Measurements from ENCODE around the gene PHLDA3.

DNA sequence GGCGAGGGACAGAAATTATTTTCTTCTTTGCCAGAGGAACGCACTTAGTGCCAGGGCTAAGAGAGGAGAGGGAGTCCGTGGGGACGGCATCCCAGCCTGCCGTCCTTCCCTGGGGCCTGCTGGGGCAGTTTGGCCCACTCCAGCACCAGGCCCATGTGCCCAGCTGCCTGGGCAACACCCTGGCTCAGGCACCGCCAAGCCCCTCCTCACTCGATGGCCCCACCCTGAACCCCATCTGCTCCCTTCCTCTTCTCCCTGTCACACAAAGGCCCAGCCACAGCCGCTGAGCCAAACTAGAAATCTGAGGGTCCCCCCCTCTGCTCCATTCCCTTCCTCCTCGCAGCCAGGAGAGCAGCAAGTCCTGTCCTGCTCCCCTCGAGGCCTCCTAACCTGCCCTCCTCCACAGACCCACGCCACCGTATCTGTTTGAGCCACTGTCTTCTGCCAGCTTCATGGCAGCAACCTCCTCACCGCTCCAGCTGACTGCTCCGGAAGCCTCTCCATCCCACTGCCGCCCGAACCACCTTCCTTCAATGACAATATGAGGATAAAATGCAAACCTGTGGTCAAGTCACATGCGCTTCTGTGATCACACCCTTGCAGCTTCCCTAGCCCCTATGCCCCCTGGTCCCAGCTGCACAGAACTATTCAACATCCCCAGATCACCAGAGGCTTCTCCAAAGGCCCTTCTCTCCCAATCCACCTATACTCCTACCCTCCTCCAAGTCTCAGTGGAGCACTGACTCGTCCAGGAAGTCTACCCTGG is 39.1 kb downstream of the PHLDA3 start:
- TF ChIP-seq POLR2A (IDR thresholded peaks at IDR 0.05; ENCODE audit: low read length) (no peak), GATA1 (IDR thresholded peaks at IDR 0.05; ENCODE audit: low read depth, low read length) (no peak)
